DOHH2 (cell line): ENCODE measurements around the gene NSMCE3.

Source experiments
- H3F3A ChIP-seq: fragments of 200-600 bp; sonication (generic), shearing (Covaris generic); 2 replicates; pipeline ENCODE4 v1.6.0; 2016; ENCODE audit warnings: antibody characterized with exemption, mild to moderate bottlenecking; ENCODE audit not compliant: control insufficient read depth, insufficient read depth
- H3K27ac ChIP-seq: fragments of 200-600 bp; sonication (generic); 2 replicates; pipeline ENCODE4 v1.5.1; 2014; ENCODE audit warnings: low read depth, mild to moderate bottlenecking, low read length, moderate library complexity
- H3K27me3 ChIP-seq: fragments of 200-600 bp; sonication (generic); 2 replicates; pipeline ENCODE4 v1.6.1; 2014; ENCODE audit warnings: mild to moderate bottlenecking, low read length, mixed read lengths; ENCODE audit not compliant: control insufficient read depth
- H3K36me3 ChIP-seq: fragments of 200-600 bp; sonication (generic); 2 replicates; pipeline ENCODE4 v1.6.1; 2014; ENCODE audit warnings: mild to moderate bottlenecking, low read length, moderate library complexity, mixed read lengths; ENCODE audit not compliant: control insufficient read depth
- H3K4me1 ChIP-seq: fragments of 200-600 bp; sonication (generic); 2 replicates; pipeline ENCODE4 v1.6.1; 2014; ENCODE audit warnings: mild to moderate bottlenecking, low read length, mixed read lengths; ENCODE audit not compliant: control insufficient read depth
- H3K4me2 ChIP-seq: fragments of 200-600 bp; sonication (generic); 2 replicates; pipeline ENCODE4 v1.6.0; 2014; ENCODE audit warnings: mild to moderate bottlenecking, low read length, moderate library complexity
- H3K4me3 ChIP-seq: fragments of 200-600 bp; sonication (generic); 2 replicates; pipeline ENCODE4 v1.5.1; 2014; ENCODE audit warnings: mild to moderate bottlenecking, low read length, mixed read lengths
- H3K79me2 ChIP-seq: fragments of 200-600 bp; sonication (generic); 2 replicates; pipeline ENCODE4 v1.6.1; 2014; ENCODE audit warnings: mild to moderate bottlenecking, low read length, mixed read lengths; ENCODE audit not compliant: control insufficient read depth
- H3K9me2 ChIP-seq: fragments of 200-600 bp; sonication (generic); replicated peaks from 2 replicates; pipeline ENCODE4 v1.6.1; 2014; ENCODE audit warnings: mild to moderate bottlenecking, low read length, mixed read lengths; ENCODE audit not compliant: control insufficient read depth
- H3K9me3 ChIP-seq: fragments of 200-600 bp; sonication (generic); 2 replicates; pipeline ENCODE4 v1.6.1; 2014; ENCODE audit warnings: antibody characterized with exemption, low read length, mixed read lengths; ENCODE audit not compliant: control insufficient read depth, insufficient read depth
- H4K20me1 ChIP-seq: fragments of 200-600 bp; sonication (generic); 2 replicates; pipeline ENCODE4 v1.6.0; 2014; ENCODE audit warnings: low read depth, mild to moderate bottlenecking, antibody characterized with exemption, low read length, moderate library complexity; ENCODE audit not compliant: control insufficient read depth, insufficient read depth
- EZH2phosphoT487 ChIP-seq: fragments of 200-600 bp; sonication (generic); IDR thresholded peaks from 2 replicates; pipeline ENCODE4 v1.6.1; 2017; ENCODE audit warnings: borderline replicate concordance, mild to moderate bottlenecking, antibody characterized with exemption, low read length, moderate library complexity, mixed read lengths
- TF ChIP-seq, protein P1 (sequence below): fragments of 200-600 bp; sonication (generic); IDR thresholded peaks from one replicate; pipeline ENCODE4 v1.5.1; 2014; ENCODE audit warnings: antibody characterized with exemption, mild to moderate bottlenecking, low read depth, low read length; ENCODE audit not compliant: poor library complexity, severe bottlenecking

NSMCE3 gene

DNA sequence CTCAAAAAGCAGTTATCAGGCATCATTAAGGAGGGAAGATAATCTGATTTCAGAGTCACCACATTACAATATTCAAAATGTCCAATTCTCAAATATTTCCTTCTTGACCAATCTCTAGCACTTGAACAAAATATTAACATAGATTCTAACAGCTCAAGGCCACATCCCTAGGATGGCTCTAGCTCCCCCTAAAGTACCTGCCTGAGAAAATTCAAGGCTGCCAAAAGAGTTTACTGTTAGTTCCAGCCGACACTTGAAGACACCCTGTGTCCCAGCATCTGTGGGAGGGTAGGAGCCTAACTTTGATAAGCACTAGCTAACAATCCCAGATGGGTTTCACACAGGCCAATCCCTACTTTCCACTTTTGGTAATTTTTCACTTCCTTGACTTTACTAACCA is 10.4 kb downstream of the NSMCE3 start:
- H3K4me1 ChIP-seq = no peaks in the 10 kb centered on the region
- H3K4me2 ChIP-seq = no peak overlapping the region
- H3K27ac ChIP-seq = no peak overlapping the region
- TF ChIP-seq, protein P1, sequence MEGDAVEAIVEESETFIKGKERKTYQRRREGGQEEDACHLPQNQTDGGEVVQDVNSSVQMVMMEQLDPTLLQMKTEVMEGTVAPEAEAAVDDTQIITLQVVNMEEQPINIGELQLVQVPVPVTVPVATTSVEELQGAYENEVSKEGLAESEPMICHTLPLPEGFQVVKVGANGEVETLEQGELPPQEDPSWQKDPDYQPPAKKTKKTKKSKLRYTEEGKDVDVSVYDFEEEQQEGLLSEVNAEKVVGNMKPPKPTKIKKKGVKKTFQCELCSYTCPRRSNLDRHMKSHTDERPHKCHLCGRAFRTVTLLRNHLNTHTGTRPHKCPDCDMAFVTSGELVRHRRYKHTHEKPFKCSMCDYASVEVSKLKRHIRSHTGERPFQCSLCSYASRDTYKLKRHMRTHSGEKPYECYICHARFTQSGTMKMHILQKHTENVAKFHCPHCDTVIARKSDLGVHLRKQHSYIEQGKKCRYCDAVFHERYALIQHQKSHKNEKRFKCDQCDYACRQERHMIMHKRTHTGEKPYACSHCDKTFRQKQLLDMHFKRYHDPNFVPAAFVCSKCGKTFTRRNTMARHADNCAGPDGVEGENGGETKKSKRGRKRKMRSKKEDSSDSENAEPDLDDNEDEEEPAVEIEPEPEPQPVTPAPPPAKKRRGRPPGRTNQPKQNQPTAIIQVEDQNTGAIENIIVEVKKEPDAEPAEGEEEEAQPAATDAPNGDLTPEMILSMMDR = no peak
- no peak for TF ChIP-seq EZH2phosphoT487
- H3K36me3 ChIP-seq = no peaks in the 10 kb centered on the region
- H3K9me3 ChIP-seq = no peaks in the 10 kb centered on the region
- no peaks in the 10 kb centered on the region for H3K27me3 ChIP-seq
- H4K20me1 ChIP-seq = no peaks in the 10 kb centered on the region
- H3K4me3 ChIP-seq = no peak overlapping the region
- H3K9me2 ChIP-seq = no peaks in the 10 kb centered on the region
- no peaks in the 10 kb centered on the region for H3F3A ChIP-seq
- H3K79me2 ChIP-seq = no peaks in the 10 kb centered on the region

DNA sequence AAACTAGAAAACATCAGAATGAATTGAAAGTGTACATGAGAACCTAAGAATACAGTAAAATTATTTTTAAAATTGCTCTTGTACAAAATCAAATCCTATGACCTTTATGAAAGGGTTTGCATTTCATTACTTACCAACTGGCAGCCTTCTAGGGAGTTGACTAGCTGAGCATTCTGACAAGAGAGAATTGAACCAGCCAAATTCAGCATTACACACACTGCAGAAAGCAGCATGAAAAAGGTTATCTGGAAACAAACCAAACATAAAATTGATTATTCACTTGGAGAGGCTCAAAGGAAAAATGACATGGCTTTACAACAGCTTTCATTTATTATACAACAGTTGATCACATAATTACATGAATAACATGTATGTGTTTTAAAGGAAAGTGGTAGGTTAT is 17.4 kb downstream of the NSMCE3 start:
- TF ChIP-seq EZH2phosphoT487 = no peak
- TF ChIP-seq, protein P1 = no peak
- H3K9me2 ChIP-seq = no peaks in the 10 kb centered on the region
- no peaks in the 10 kb centered on the region for H3K9me3 ChIP-seq
- H4K20me1 ChIP-seq = no peaks in the 10 kb centered on the region
- no peaks in the 10 kb centered on the region for H3K79me2 ChIP-seq
- no peaks in the 10 kb centered on the region for H3F3A ChIP-seq
- H3K4me1 ChIP-seq = no peaks in the 10 kb centered on the region
- H3K36me3 ChIP-seq = no peaks in the 10 kb centered on the region
- H3K27ac ChIP-seq = no peak overlapping the region
- no peak overlapping the region for H3K4me2 ChIP-seq
- H3K4me3 ChIP-seq = no peak overlapping the region
- no peaks in the 10 kb centered on the region for H3K27me3 ChIP-seq

- H3K4me3 ChIP-seq = no peak overlapping the region
- H3K27ac ChIP-seq = no peak overlapping the region
- TF ChIP-seq EZH2phosphoT487 = no peak
- TF ChIP-seq, protein P1 = no peak
- H3K4me2 ChIP-seq = no peak overlapping the region
- H3K9me3 ChIP-seq = no peaks in the 10 kb centered on the region
- no peaks in the 10 kb centered on the region for H3F3A ChIP-seq
- H3K27me3 ChIP-seq = no peaks in the 10 kb centered on the region
- H3K36me3 ChIP-seq = no peaks in the 10 kb centered on the region
- H3K4me1 ChIP-seq = no peaks in the 10 kb centered on the region
- H4K20me1 ChIP-seq = no peaks in the 10 kb centered on the region
- no peaks in the 10 kb centered on the region for H3K79me2 ChIP-seq
- H3K9me2 ChIP-seq = no peaks in the 10 kb centered on the region
Observed at GRCh38 chr15:29244544-29244943, 25.1 kb downstream of the NSMCE3 start.

DNA sequence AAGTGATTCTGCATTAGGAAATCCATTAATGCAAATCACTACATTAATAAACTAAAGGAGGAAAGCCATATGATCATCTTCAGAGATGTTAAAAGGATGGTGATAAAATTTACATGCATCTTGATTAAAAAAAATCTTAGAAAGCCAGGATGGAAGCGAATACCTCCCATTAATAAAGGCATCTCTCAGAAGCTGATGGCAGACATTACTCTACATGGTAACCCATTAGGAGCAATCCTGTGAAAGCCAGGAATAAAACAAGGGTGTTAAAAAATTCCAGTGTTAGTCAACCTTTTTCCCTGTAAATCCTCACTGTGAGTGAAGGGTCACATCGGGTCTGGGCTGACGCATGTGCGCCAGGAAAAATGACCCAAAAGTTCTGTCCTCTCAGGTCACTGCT is 25.5 kb downstream of the NSMCE3 start:
- Histone ChIP-seq H3K9me2 (no peaks in the 10 kb centered on the region), H3F3A (no peaks in the 10 kb centered on the region), H3K79me2 (no peaks in the 10 kb centered on the region), H4K20me1 (no peaks in the 10 kb centered on the region), H3K4me2 (no peak overlapping the region), H3K4me1 (no peaks in the 10 kb centered on the region), H3K36me3 (no peaks in the 10 kb centered on the region), H3K27me3 (no peaks in the 10 kb centered on the region), H3K9me3 (no peaks in the 10 kb centered on the region), H3K4me3 (no peak overlapping the region), H3K27ac (no peak overlapping the region)
- TF ChIP-seq, protein P1 = no peak
- no peak for TF ChIP-seq EZH2phosphoT487
